Right atrium auricular region (tissue), 2 donors: ENCODE results near the gene SNX24. TPM values are rescaled to one million over a fixed set of nuclear protein-coding genes. Genes with fewer than 3 reads are reported as not detected.

Experiments used
- DNase-seq: peaks from one replicate; pipeline ENCODE4 v3.0.0-alpha.2; 2019; ENCODE audit warnings: low spot score
- H3K27ac ChIP-seq, 2 donors: fragments of 200-600 bp; sonication (generic); 1 replicate in 1 of 2; 2 replicates in 1 of 2; pipeline ENCODE4 v1.5.1; 2016 to 2019
- H3K27me3 ChIP-seq, 2 donors: fragments of 200-600 bp; sonication (generic); one replicate each; pipeline versions ENCODE4 v1.5.1 to v1.6.0; 2017 to 2019
- H3K36me3 ChIP-seq: fragments of 200-600 bp; sonication (generic); one replicate; pipeline ENCODE4 v1.5.1; 2016
- H3K4me1 ChIP-seq, 2 donors: fragments of 200-600 bp; sonication (generic); one replicate each; pipeline versions ENCODE4 v1.5.1 to v1.6.0; 2017 to 2019
- H3K4me3 ChIP-seq, 2 donors: fragments of 200-600 bp; sonication (generic); 1 replicate in 1 of 2; 2 replicates in 1 of 2; pipeline ENCODE4 v1.5.1; 2017 to 2019; ENCODE audit warnings: mild to moderate bottlenecking in 1 of 2, moderate library complexity in 1 of 2
- H3K9me3 ChIP-seq, 2 donors: fragments of 200-600 bp; sonication (generic); one replicate each; pipeline ENCODE4 v1.5.1; 2019
- total RNA-seq, 2 donors: library from RNA; depleted of rRNA; stranded (reverse); fragments of >200 nt; gene quantifications; one replicate each; pipeline ENCODE4 v1.1.0, GENCODE V29; 2016
- TF ChIP-seq, protein P1 (sequence below), 2 donors: fragments of 200-600 bp; sonication (generic); IDR thresholded peaks; one replicate each; pipeline ENCODE4 v1.5.1; 2019; ENCODE audit warnings: antibody characterized with exemption in 2 of 2

Gene SNX24
- total RNA-seq, 2 donors from 2014 or later: 10.8 to 13.2 TPM

DNA sequence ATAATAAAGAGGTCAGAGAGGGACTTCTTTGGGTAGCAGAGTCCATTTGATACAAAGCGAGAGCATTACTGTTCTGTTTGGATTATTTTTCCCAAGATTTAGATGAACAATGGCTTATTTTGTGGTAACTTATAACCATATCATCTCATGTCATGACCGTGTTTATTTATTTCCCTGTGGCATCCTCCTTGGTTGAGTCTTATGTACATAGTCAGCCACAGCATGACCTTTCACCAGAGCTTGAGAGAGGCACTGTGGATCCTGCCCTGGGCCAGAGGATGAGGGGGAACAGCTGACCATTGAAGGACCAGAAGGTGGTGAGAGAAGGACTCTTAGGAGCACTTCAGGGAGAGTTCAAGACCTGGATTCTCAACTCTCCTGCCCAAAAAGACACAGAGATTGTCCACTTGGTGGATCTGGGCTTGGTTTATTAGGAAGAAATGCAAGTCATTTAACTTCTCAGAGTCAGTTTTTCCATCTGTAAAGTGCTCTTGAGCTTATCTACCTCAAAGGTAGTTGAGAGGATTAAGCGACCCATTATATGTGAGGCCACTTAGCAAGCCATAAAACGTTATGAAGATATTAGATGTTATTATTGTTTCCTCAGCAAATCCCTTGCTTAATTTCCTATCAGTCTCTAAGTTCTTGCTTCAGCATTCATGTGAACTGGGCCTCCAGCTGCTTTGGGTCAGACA, 139.7 kb downstream of the SNX24 start:
- no peaks in the 10 kb centered on the region for H3K4me1 ChIP-seq
- no peaks in the 10 kb centered on the region for H3K36me3 ChIP-seq
- no peaks in the 10 kb centered on the region for H3K9me3 ChIP-seq
- no peak overlapping the region for H3K27ac ChIP-seq
- DNase-seq: no peak
- H3K27me3 ChIP-seq: no peaks in the 10 kb centered on the region
- TF ChIP-seq, protein P1, sequence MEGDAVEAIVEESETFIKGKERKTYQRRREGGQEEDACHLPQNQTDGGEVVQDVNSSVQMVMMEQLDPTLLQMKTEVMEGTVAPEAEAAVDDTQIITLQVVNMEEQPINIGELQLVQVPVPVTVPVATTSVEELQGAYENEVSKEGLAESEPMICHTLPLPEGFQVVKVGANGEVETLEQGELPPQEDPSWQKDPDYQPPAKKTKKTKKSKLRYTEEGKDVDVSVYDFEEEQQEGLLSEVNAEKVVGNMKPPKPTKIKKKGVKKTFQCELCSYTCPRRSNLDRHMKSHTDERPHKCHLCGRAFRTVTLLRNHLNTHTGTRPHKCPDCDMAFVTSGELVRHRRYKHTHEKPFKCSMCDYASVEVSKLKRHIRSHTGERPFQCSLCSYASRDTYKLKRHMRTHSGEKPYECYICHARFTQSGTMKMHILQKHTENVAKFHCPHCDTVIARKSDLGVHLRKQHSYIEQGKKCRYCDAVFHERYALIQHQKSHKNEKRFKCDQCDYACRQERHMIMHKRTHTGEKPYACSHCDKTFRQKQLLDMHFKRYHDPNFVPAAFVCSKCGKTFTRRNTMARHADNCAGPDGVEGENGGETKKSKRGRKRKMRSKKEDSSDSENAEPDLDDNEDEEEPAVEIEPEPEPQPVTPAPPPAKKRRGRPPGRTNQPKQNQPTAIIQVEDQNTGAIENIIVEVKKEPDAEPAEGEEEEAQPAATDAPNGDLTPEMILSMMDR (IDR thresholded peaks at IDR 0.05): no peak
- no peak overlapping the region for H3K4me3 ChIP-seq

DNA sequence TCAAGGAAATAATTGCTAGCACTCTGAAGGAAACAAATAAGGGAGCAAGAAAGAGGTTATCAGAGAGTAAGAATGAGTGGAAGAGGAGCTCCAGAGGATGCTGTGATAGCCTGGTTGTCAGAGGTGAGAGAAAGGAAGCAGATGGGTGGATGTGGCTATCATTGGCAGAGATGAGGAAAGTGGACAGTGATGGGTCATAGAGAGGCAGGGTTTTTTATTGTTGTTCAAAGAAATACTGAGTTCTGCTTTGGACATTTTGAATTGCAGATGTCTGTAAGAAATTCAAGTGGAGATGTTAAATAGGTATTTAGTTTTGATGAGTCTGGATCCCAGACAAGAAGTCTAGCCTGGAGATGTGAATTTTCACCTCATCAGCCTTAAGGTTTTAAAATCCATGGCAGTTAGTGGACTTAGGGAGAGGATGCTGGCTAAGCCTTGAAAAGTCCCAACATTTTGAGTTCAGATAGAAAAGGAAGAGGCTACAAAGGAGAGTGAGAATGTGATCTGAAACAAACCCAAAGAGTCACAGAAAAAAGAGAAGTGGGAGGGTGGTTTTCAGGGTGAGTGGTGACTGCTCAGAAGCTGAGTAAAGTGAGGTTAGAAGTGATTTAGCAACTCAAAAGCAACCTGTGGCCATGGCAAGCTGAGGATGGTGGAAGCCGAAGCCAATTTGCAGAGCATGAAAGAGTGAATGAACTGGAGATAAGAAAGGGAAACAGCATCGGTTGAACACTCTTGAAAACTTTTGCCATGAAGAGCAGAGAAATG, 140.7 kb downstream of the SNX24 start:
- Histone ChIP-seq H3K36me3 (no peaks in the 10 kb centered on the region), H3K27me3 (no peaks in the 10 kb centered on the region), H3K4me3 (no peak overlapping the region), H3K4me1 (no peaks in the 10 kb centered on the region), H3K27ac (no peak overlapping the region), H3K9me3 (no peaks in the 10 kb centered on the region)
- TF ChIP-seq, protein P1 (IDR thresholded peaks at IDR 0.05): no peak
- no peak for DNase-seq

DNA sequence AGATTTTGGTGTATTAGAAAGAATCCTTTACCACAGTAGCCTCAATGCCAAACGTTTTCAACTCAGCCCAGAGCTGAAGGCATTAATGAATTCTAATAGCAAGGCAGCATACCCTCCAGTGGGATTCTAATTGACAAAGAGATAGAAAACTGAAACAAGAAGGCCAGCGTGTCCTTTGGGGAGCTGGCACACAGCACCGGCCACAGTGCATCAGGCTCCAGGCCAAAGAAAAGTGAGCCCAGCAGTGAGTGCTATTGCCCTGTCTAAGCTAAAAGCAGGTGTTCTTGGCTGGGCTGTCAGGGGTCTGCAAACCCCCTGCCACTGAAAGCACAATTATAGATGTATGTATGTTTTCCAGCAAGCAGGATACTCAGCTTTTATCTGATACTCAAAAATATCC, 150.7 kb downstream of the SNX24 start:
- Histone ChIP-seq H3K9me3 (no peaks in the 10 kb centered on the region), H3K36me3 (no peaks in the 10 kb centered on the region), H3K27me3 (no peaks in the 10 kb centered on the region), H3K27ac (no peak overlapping the region), H3K4me3 (no peak overlapping the region), H3K4me1 (no peaks in the 10 kb centered on the region)
- no peak for DNase-seq
- TF ChIP-seq, protein P1 (IDR thresholded peaks at IDR 0.05): no peak

DNA sequence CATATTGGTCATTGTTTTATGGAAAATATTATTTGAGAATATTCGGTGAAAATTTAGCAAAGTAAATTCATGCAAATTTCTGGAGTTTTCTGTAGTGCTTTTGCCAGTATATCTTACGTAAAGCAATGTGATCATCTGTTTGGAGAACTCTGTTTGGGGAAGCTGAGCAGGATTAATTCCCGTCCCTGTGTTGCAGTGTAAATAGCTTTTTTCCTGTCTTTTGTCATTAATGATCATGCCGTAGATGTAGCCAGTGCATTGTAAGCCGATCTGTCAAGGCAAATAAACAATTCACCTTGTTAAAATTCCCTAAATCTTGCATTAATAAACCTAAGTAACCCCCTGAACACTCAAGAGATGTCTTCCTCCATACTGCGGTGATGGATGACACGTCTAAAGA, 151.9 kb downstream of the SNX24 start:
- TF ChIP-seq, protein P1 (IDR thresholded peaks at IDR 0.05): no peak
- DNase-seq: no peak
- H3K4me3 ChIP-seq: no peak overlapping the region
- no peaks in the 10 kb centered on the region for H3K27me3 ChIP-seq
- no peaks in the 10 kb centered on the region for H3K36me3 ChIP-seq
- no peaks in the 10 kb centered on the region for H3K4me1 ChIP-seq
- H3K27ac ChIP-seq: no peak overlapping the region
- no peaks in the 10 kb centered on the region for H3K9me3 ChIP-seq

DNA sequence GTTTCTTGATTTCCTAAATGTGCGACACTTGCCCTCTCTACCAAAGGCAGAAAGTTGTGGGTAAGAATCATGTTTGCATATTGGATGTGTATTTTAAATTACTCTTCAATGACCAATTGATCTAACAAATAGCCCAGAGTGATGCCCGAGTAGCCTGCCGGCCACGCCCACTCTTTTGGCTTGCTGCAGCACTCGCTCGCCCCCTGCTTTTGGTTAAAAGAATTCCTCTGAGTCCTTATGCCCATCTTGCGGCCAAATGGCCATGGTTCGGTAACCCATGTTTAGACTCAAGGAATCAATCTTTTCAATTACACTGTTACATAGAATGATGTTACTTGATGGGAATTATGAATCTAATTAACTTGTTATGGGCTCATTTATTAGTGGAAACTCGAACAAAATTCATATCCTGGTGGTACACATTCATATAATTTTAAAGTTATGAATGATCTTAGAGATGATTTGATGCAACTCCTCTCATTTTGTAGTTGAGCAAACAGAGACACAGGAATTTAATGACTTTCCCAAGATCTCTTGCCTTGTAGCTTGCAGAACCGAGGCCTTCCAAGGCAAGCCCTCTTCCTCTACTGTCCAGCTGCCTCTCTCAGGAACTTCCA, 154.6 kb downstream of the SNX24 start:
- Histone ChIP-seq H3K9me3 (no peaks in the 10 kb centered on the region), H3K27me3 (no peaks in the 10 kb centered on the region), H3K4me1 (no peaks in the 10 kb centered on the region), H3K36me3 (no peaks in the 10 kb centered on the region), H3K4me3 (no peak overlapping the region), H3K27ac (no peak overlapping the region)
- DNase-seq: peak; percentile 60
- TF ChIP-seq, protein P1 (IDR thresholded peaks at IDR 0.05): peak in 1 of 2 donors; percentile 55
